ENCODE measurements around the gene CLIP4.

The CLIP4 gene

GRCh38 chr2:29236074-29236473 lies 120.9 kb downstream of the CLIP4 start:
- no peak overlapping the region for H3K9ac ChIP-seq (ENCODE audit: low read length)
- no peak overlapping the region for H3K4me3 ChIP-seq (ENCODE audit: low read length)
- no peaks in the 10 kb centered on the region for H3K9me3 ChIP-seq (ENCODE audit: control insufficient read depth, low read length)
- no peaks in the 10 kb centered on the region for H3K36me3 ChIP-seq (ENCODE audit: control insufficient read depth, insufficient read depth, low read length, severe bottlenecking)
- H3K27me3 ChIP-seq (replicated peaks; ENCODE audit: control insufficient read depth, insufficient read depth, low read length), result peaks cover 51% of the 10 kb centered on the region
- H3K4me1 ChIP-seq (ENCODE audit: control insufficient read depth, insufficient read depth, low read length), result no peaks in the 10 kb centered on the region
- no peak for DNase-seq (ENCODE audit: low read depth)

- peaks cover 62% of the 10 kb centered on the region for H3K27me3 ChIP-seq (replicated peaks; ENCODE audit: control insufficient read depth, insufficient read depth, low read length)
- peak; percentile 29 for DNase-seq (ENCODE audit: low read depth)
- H3K4me1 ChIP-seq (ENCODE audit: control insufficient read depth, insufficient read depth, low read length), result no peaks in the 10 kb centered on the region
- no peak overlapping the region for H3K9ac ChIP-seq (ENCODE audit: low read length)
- no peaks in the 10 kb centered on the region for H3K9me3 ChIP-seq (ENCODE audit: control insufficient read depth, low read length)
- no peaks in the 10 kb centered on the region for H3K36me3 ChIP-seq (ENCODE audit: control insufficient read depth, insufficient read depth, low read length, severe bottlenecking)
- H3K4me3 ChIP-seq (ENCODE audit: low read length), result no peak overlapping the region
These were observed 123.3 kb downstream of the CLIP4 start for GRCh38 chr2:29238497-29238896.

Data from adipocyte (in vitro differentiated cells).